Panc1 (cell line): ENCODE data around the gene XCR1. TPM values are rescaled to one million over a fixed set of nuclear protein-coding genes. Genes with fewer than 3 reads are reported as not detected.

Source experiments
- ATAC-seq: fragments of 200-7000 bp; cut with Tn5 transposase; 2 replicates; pipeline ENCODE4 v1.9.1; 2020; ENCODE audit warnings: mild to moderate bottlenecking, moderate library complexity
- BruUV-seq: library from RNA; stranded (reverse); fragments of 400-500 nt; replicated peaks from 2 replicates; lab custom pipeline; 2021; lab: Mats Ljungman, UMichigan
- CTCF ChIA-PET: fragments of 300-600 bp; sonication (Branson Sonifier 250); formaldehyde crosslinking; loops from one replicate; lab custom pipeline; 2022; ENCODE audit warnings: antibody characterized with exemption; lab: Charles Lee
- POLR2A ChIA-PET: fragments of 300-600 bp; sonication (Branson Sonifier 250); formaldehyde crosslinking; loops from one replicate; lab custom pipeline; 2022; ENCODE audit warnings: antibody characterized with exemption; lab: Charles Lee
- DNase-seq: peaks from one replicate; pipeline ENCODE4 v3.0.0-alpha.2; 2010; ENCODE audit warnings: low read depth, low spot score
- H3K27ac ChIP-seq: 2 replicates; pipeline ENCODE4 v1.5.1; 2011; ENCODE audit warnings: mild to moderate bottlenecking, low read length, inconsistent platforms
- H3K27me3 ChIP-seq: fragments of 200-500 bp; sonication (Bioruptor generic); 2 replicates; pipeline ENCODE4 v1.6.0; 2014; ENCODE audit warnings: low read length, inconsistent platforms; ENCODE audit not compliant: control insufficient read depth, insufficient read depth
- H3K36me3 ChIP-seq: fragments of 200-500 bp; sonication (Bioruptor generic); 2 replicates; pipeline ENCODE4 v1.5.1; 2014; ENCODE audit warnings: inconsistent platforms, mild to moderate bottlenecking, low read length, moderate library complexity; ENCODE audit not compliant: control insufficient read depth, insufficient read depth
- H3K4me1 ChIP-seq: 2 replicates; pipeline ENCODE4 v1.5.1; 2011; ENCODE audit warnings: inconsistent platforms, mild to moderate bottlenecking, low read length, moderate library complexity; ENCODE audit not compliant: control insufficient read depth, insufficient read depth
- H3K4me3 ChIP-seq, 2 experiments: 2 replicates each; pipeline ENCODE4 v1.5.1; 2011 to 2012; ENCODE audit warnings: low read depth in 2 of 2, low read length in 2 of 2, mild to moderate bottlenecking in 2 of 2, inconsistent platforms in 1 of 2, moderate library complexity in 1 of 2
- H3K9me3 ChIP-seq: fragments of 200-500 bp; sonication (Bioruptor generic); 2 replicates; pipeline ENCODE4 v1.5.1; 2014; ENCODE audit warnings: low read depth, mild to moderate bottlenecking, inconsistent platforms, low read length, moderate library complexity; ENCODE audit not compliant: control insufficient read depth, insufficient read depth
- CTCF ChIP-seq: fragments of 450-650 bp; IDR thresholded peaks from 2 replicates; pipeline ENCODE4 v1.5.1; 2017; ENCODE audit warnings: mild to moderate bottlenecking
- POLR2AphosphoS5 ChIP-seq: IDR thresholded peaks from 2 replicates; pipeline ENCODE4 v1.6.1; 2012; ENCODE audit warnings: mild to moderate bottlenecking, low read depth, low read length, moderate library complexity
- REST ChIP-seq, 2 experiments: IDR thresholded peaks; 2 replicates each; pipeline ENCODE4 v1.6.1; 2011 to 2012; ENCODE audit warnings: low read depth in 2 of 2, control low read depth in 1 of 2, low read length in 1 of 2, mild to moderate bottlenecking in 1 of 2, moderate library complexity in 1 of 2; ENCODE audit not compliant: insufficient read depth in 1 of 2
- SIN3A ChIP-seq: IDR thresholded peaks from 2 replicates; pipeline ENCODE4 v1.6.1; 2012; ENCODE audit warnings: low read depth, mild to moderate bottlenecking, low read length, moderate library complexity, borderline replicate concordance; ENCODE audit not compliant: insufficient read depth
- TCF7L2 ChIP-seq: IDR thresholded peaks from 2 replicates; pipeline ENCODE4 v1.6.1; 2011; ENCODE audit warnings: mild to moderate bottlenecking, low read depth, low read length, inconsistent platforms
- in situ Hi-C: cut with HindIII; loops from 2 replicates; pipeline ENCODE4 v1.10.0; 2016; ENCODE audit warnings: low sequenced_read_pairs, low pct_unique_long_range_greater_than_20kb
- intact Hi-C: fragments of 100-400 bp; cut with micrococcal nuclease; formaldehyde crosslinking; loops from one replicate; pipeline ENCODE4 v1.10.0; 2022; ENCODE audit not compliant: unreplicated experiment
- total RNA-seq: library from RNA; stranded (reverse); gene quantifications from one replicate; pipeline ENCODE4 v1.2.1, GENCODE V29; 2021; ENCODE audit not compliant: unreplicated experiment

Gene XCR1
- total RNA-seq, 1 experiment from 2014 or later: not detected

GRCh38 chr3:46067401-46067800 lies 40.1 kb upstream of the XCR1 start:
- ChIA-PET POLR2A (no interaction called here), CTCF (no interaction called here)
- Histone ChIP-seq H3K27me3 (peaks cover 2% of the 10 kb centered on the region; the same call in 1 of the 2 replicates), H3K4me3 (no peak overlapping the region), H3K9me3 (no peaks in the 10 kb centered on the region), H3K27ac (no peak overlapping the region), H3K4me1 (no peaks in the 10 kb centered on the region), H3K36me3 (no peaks in the 10 kb centered on the region)
- DNase-seq (no peak), ATAC-seq (no peak)
- TF ChIP-seq SIN3A (no peak), TCF7L2 (no peak), CTCF (no peak), REST (IDR thresholded peaks at IDR 0.05; ENCODE audit: insufficient read depth in 1 of 2, low read depth in 2 of 2, low read length in 1 of 2) (no peak), POLR2AphosphoS5 (no peak)
- no TSS peak for BruUV-seq
- in situ Hi-C loops (no loop called here), intact Hi-C loops (no loop called here)

GRCh38 chr3:46065750-46066256 lies 38.5 kb upstream of the XCR1 start:
- Histone ChIP-seq H3K27me3 (peaks cover 1% of the 10 kb centered on the region; the same call in 1 of the 2 replicates), H3K4me1 (no peaks in the 10 kb centered on the region), H3K4me3 (no peak overlapping the region), H3K36me3 (no peaks in the 10 kb centered on the region), H3K27ac (no peak overlapping the region), H3K9me3 (no peaks in the 10 kb centered on the region)
- ChIA-PET CTCF (interaction anchor here (0.5 kb wide), 1 partner anchor 10 kb away, joined by 4 read pairs; no protein-coding TSS in a partner anchor), POLR2A (interaction anchor here (0.6 kb wide), 1 partner anchor 247 kb away, joined by 3 read pairs; no protein-coding TSS in a partner anchor)
- ATAC-seq: no peak
- no peak for DNase-seq
- no TSS peak for BruUV-seq
- intact Hi-C loops: no loop called here
- in situ Hi-C loops: no loop called here
- TF ChIP-seq POLR2AphosphoS5: no peak
- TF ChIP-seq REST (IDR thresholded peaks at IDR 0.05; ENCODE audit: insufficient read depth in 1 of 2, low read depth in 2 of 2, low read length in 1 of 2): no peak
- no peak for TF ChIP-seq SIN3A
- no peak for TF ChIP-seq CTCF
- TF ChIP-seq TCF7L2: no peak
